IgD-negative memory B cell (primary cell): ENCODE data around the gene HEXA. TPM values are rescaled to one million over a fixed set of nuclear protein-coding genes. Genes with fewer than 3 reads are reported as not detected.
"Not testable (repeated sequence)": the region's sequence is repeated elsewhere in the genome, so short reads cannot be mapped to it uniquely, and the experiment has no call there.

Experiments
- H3K27ac Mint-ChIP-seq, 3 donors: one replicate each; pipeline ENCODE4 v1.8.0; 2020 to 2022; ENCODE audit warnings: mild to moderate bottlenecking in 3 of 3, mixed read lengths in 3 of 3, moderate library complexity in 1 of 3
- H3K27me3 Mint-ChIP-seq: one replicate; pipeline ENCODE4 v1.8.0; 2021; ENCODE audit warnings: mixed read lengths
- H3K36me3 Mint-ChIP-seq: one replicate; pipeline ENCODE4 v1.8.0; 2020; ENCODE audit warnings: mild to moderate bottlenecking, mixed read lengths
- H3K4me1 Mint-ChIP-seq, 3 donors: one replicate each; pipeline ENCODE4 v1.8.0; 2020 to 2022; ENCODE audit warnings: mixed read lengths in 3 of 3, mild to moderate bottlenecking in 1 of 3
- H3K4me3 Mint-ChIP-seq, 4 donors: one replicate each; pipeline ENCODE4 v1.8.0; 2020 to 2022; ENCODE audit warnings: mild to moderate bottlenecking in 4 of 4, mixed read lengths in 4 of 4, moderate library complexity in 3 of 4
- H3K9me3 Mint-ChIP-seq, 3 donors: one replicate each; pipeline ENCODE4 v1.8.0; 2020 to 2021; ENCODE audit warnings: mixed read lengths in 3 of 3, mild to moderate bottlenecking in 1 of 3
- polyA plus RNA-seq: library from polyadenylated mRNA; unstranded; fragments of 300-500 nt; fragmentation: Illumina TruSeq; gene quantifications from one replicate; pipeline ENCODE4 v1.2.3, GENCODE V29; 2021

The HEXA gene
- polyA plus RNA-seq: 102 TPM

DNA sequence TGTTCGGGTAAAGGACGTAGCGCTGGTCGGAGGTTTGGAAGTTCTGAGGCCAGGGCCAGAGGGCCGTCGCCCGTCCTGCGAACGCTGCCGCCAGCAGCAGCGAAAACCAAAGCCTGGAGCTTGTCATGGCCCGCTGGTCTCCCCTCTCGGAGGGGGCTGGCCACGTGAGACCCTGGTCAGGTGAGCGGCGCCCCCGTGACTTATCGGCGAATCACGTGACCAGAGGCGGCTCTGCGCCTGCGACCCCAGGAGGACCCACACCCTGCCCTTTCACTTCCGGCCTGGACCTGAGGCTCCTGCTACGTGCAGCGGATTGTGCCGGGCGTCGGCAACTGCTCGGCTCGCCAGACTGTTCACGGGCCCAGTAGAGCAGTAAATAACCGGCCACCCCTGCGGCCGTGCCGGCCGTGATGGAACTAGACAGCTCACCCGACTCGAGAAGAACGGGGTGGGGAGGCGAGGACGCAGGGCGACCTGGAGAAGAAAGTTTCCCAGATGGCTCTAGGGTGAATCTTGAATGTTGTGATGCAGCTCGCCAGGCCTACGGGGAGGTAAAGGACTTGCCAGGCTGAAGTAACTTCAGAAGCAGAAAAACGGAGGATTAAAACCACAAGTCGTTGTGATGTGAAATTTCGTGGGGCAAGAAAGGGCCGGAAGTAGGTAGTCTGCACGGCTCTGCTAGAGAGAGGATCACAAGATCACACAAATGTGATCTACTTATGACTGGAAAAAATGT is at the start of gene HEXA:
HEXA (minus strand) TSS at position 169 of the 736 bp plus-strand sequence; CDS start at position 127, 42 bp downstream.
- Mint-ChIP-seq H3K36me3 (peaks cover 4% of the 10 kb centered on the region), H3K4me1 (peaks cover 45 to 49% (median 45%) of the 10 kb centered on the region in 3 donors), H3K27ac (peak within 1 kb of the TSS; percentile 97 to 99 (median 98)), H3K9me3 (peaks cover 0 to 1% (median 0%) of the 10 kb centered on the region in 3 donors), H3K4me3 (peak within 1 kb of the TSS; percentile 91 to 100 (median 96)), H3K27me3 (no peaks in the 10 kb centered on the region)

DNA sequence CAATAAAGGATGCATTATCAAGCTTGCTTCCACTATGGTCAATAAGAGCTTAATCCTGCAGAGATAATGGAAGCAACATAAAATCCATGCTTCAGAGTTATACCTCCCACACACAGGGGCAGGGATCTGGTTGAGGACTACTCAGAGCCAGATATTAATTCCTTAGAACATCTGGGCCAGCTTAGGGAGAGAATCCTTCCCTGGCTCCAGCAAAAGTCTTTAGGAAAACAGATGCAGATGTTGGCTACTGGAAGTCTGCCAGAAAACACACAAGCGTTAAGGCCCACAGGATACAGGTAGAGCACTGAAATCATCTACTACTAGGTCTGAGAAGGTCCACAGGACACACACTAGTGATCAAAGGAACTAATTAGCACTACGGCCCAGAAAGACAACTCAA is 47.4 kb upstream of the HEXA start:
- H3K4me3 Mint-ChIP-seq: no peak overlapping the region
- H3K36me3 Mint-ChIP-seq: peaks cover 3% of the 10 kb centered on the region
- H3K27me3 Mint-ChIP-seq: no peaks in the 10 kb centered on the region
- H3K27ac Mint-ChIP-seq: no peak overlapping the region
- peaks cover 5 to 24% (median 8%) of the 10 kb centered on the region in 3 donors for H3K9me3 Mint-ChIP-seq
- peaks cover 2 to 4% (median 3%) of the 10 kb centered on the region in 3 donors for H3K4me1 Mint-ChIP-seq

DNA sequence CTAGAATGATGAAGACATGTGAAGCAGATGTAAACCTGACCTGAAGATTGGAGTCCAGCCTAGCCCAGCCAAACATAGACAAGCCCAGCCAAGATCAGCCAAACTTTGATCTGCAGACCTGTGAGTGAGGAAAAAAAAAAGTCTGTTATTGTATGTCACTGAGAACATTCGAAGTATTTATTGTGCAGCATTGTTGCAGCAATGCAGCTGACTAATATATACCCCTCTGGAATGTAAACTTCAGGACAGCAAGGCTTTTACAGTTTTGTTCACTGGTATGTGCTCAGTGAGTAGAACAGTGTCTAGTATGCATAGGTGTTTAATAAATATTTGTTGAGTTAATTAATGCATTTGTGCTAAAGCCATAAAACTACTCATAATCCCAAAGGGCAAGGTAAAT is 45.7 kb upstream of the HEXA start:
- Mint-ChIP-seq H3K9me3 (peaks cover 0 to 14% (median 8%) of the 10 kb centered on the region in 3 donors), H3K27ac (no peak overlapping the region), H3K36me3 (peaks cover 3% of the 10 kb centered on the region), H3K4me1 (peaks cover 2 to 4% (median 3%) of the 10 kb centered on the region in 3 donors), H3K27me3 (no peaks in the 10 kb centered on the region), H3K4me3 (no peak overlapping the region)

DNA sequence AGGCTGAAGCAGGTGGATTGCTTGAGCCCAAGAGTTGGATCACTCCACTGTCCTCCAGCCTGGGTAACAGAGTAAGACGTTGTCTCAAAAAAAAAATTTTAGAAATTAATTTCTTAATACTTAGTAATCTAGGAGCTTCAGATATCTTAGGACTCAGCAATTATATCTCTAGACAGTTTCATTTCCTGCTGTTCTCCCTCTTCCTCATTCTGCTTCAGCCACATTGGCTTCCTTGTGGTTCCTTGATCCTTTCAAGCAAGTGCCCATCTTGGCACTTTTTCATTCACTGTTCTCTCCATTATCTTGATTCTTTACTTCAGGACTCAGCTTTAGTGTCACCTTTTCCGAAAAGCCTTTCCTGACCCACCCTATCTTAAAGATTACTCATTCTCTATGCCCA is 44.8 kb upstream of the HEXA start:
- no peaks in the 10 kb centered on the region for H3K27me3 Mint-ChIP-seq
- H3K4me1 Mint-ChIP-seq: peaks cover 2 to 4% (median 3%) of the 10 kb centered on the region in 3 donors
- H3K36me3 Mint-ChIP-seq: peaks cover 3% of the 10 kb centered on the region
- no peak overlapping the region for H3K27ac Mint-ChIP-seq
- H3K9me3 Mint-ChIP-seq: peaks cover 0 to 10% (median 7%) of the 10 kb centered on the region in 3 donors
- H3K4me3 Mint-ChIP-seq: peak overlapping the region in 1 of 4 donors; percentile 30

DNA sequence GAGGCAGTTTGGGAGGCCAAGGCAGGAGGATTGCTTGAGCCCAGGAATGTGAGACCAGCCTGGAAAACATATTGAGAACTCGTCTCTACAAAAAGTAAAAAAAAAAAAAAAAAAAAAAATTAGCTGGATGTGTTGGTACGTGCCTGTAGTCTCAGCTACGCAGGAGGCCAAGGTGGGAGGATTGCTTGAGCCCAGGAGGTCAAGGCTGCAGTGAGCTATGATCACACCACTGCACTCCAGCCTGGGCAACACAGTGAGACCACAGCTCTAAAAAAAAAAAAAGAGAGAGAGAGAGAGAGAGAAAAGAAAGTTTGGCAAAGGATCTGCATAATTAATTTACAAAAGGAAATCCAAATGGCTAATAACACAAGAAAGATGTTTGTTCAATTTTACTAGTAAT is 44.0 kb upstream of the HEXA start:
- H3K27ac Mint-ChIP-seq, H3K4me3 Mint-ChIP-seq, H3K36me3 Mint-ChIP-seq, H3K27me3 Mint-ChIP-seq, H3K9me3 Mint-ChIP-seq, H3K4me1 Mint-ChIP-seq: not testable (repeated sequence)

DNA sequence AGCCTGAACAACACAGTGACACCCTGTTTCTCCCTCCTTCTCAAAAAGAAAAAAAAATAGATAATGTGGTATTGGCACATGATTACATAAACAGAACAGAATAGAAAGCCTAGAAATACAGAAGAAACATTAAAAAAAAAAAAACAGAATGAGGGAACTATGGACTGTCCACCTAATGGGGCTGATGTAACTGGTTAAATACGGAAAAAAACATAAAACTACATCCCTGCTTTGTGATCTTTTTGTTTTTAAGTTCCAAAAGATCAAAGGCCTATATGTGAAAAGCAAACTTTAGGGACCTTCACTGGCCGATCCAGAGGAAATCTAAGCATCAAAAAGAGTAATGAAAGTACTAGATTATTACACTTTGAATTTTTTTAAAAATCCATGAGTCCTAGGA is 39.5 kb upstream of the HEXA start:
- H3K9me3 Mint-ChIP-seq: peaks cover 0 to 4% (median 0%) of the 10 kb centered on the region in 3 donors
- H3K4me3 Mint-ChIP-seq: no peak overlapping the region
- no peaks in the 10 kb centered on the region for H3K36me3 Mint-ChIP-seq
- H3K4me1 Mint-ChIP-seq: no peaks in the 10 kb centered on the region
- H3K27me3 Mint-ChIP-seq: peaks cover 10% of the 10 kb centered on the region
- H3K27ac Mint-ChIP-seq: no peak overlapping the region

DNA sequence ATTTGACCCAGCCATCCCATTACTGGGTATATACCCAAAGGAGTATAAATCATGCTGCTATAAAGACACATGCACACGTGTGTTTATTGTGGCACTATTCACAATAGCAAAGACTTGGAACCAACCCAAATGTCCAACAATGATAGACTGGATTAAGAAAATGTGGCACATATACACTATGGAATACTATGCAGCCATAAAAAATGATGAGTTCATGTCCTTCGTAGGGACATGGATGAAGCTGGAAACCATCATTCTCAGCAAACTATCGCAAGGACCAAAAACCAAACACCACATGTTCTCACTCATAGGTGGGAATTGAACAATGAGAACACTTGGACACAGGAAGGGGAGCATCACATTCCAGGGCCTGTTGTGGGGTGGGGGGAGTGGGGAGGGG is 37.5 kb upstream of the HEXA start:
- not testable (repeated sequence) for H3K27ac Mint-ChIP-seq, H3K9me3 Mint-ChIP-seq, H3K36me3 Mint-ChIP-seq, H3K4me1 Mint-ChIP-seq, H3K4me3 Mint-ChIP-seq
- H3K27me3 Mint-ChIP-seq: peaks cover 12% of the 10 kb centered on the region

DNA sequence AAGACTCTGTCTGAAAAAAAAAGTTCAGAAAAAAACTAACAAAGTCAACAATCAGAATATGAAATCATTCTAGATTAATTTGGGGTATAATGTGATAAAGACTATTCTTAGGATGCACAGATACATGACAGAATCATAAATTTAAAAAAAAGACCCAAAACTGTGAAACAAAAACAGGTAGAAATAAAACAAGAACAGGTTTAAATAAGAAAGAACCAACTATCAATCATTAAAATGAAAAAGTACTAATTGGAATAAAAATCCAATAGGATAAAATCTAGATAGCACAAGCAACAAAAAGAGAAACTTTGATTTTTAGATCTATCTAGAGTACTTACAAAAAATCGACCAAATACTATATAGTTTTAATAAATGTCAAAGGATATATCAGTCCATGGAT is 35.7 kb upstream of the HEXA start:
- H3K4me1 Mint-ChIP-seq: no peaks in the 10 kb centered on the region
- H3K4me3 Mint-ChIP-seq: no peak overlapping the region
- H3K36me3 Mint-ChIP-seq: no peaks in the 10 kb centered on the region
- peaks cover 24% of the 10 kb centered on the region for H3K27me3 Mint-ChIP-seq
- H3K9me3 Mint-ChIP-seq: peaks cover 0 to 5% (median 0%) of the 10 kb centered on the region in 3 donors
- H3K27ac Mint-ChIP-seq: no peak overlapping the region

DNA sequence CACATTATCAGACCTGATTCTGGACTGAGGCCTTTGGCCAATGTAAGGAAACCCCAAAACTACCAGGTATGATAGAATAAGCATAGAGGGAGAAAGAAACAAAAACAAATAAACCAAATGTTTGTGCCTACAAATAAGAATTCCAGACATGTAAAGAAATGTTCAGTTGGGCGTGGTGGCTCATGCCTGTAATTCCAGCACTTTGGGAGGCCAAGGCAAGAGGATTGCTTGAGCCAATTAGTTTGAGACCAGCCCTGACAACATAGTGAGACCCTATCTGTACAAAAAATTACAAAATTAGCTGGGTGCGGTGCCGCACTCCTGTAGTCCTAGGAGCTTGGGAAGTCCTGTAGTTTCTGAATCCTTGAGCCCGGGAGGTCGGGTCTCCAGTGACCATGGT is 35.3 kb upstream of the HEXA start:
- Mint-ChIP-seq H3K4me3 (no peak overlapping the region), H3K27me3 (peaks cover 24% of the 10 kb centered on the region), H3K4me1 (no peaks in the 10 kb centered on the region), H3K27ac (no peak overlapping the region), H3K36me3 (no peaks in the 10 kb centered on the region), H3K9me3 (peaks cover 0 to 5% (median 0%) of the 10 kb centered on the region in 3 donors)

DNA sequence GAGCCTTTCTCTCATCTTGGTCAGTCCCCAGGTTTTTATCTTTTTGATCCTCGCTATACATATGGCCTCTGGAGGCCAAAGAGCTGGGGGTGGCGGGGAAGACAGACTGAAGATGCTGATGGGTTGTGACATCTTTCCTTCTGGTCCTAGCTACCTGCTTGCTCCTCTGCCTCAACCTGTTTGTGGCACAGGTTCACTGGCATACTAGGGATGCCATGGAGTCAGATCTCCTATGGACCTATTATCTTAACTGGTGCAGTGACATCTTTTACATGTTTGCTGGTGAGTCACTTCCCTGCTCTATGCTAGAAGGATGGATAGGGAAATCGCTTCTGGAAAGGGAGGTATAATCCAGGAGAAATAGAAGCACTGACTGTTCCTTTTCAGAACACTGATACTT is 31.1 kb upstream of the HEXA start:
- no peaks in the 10 kb centered on the region for H3K4me1 Mint-ChIP-seq
- peaks cover 0 to 2% (median 0%) of the 10 kb centered on the region in 3 donors for H3K9me3 Mint-ChIP-seq
- H3K27ac Mint-ChIP-seq: no peak overlapping the region
- peaks cover 47% of the 10 kb centered on the region for H3K27me3 Mint-ChIP-seq
- H3K4me3 Mint-ChIP-seq: no peak overlapping the region
- peaks cover 1% of the 10 kb centered on the region for H3K36me3 Mint-ChIP-seq

DNA sequence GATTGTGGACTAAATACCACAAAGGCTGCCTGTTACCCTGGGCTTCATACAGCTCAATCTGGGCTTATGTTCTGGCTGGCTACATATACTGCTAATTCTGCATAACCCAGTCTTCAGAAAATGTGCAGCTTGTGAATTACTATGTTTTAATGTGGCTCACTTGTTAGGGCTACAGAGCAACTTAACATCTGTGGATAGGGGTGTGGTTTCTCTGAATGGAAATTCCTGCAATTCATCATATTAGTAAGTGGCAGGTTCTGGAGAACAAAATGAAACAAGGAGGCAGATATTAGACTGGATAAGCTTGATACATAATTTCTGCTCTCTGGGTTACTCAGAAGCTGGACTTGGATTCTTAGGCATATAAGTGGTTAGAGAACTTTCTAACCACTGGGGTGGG is 29.0 kb upstream of the HEXA start:
- H3K36me3 Mint-ChIP-seq: peaks cover 1% of the 10 kb centered on the region
- no peaks in the 10 kb centered on the region for H3K4me1 Mint-ChIP-seq
- peaks cover 39% of the 10 kb centered on the region for H3K27me3 Mint-ChIP-seq
- H3K27ac Mint-ChIP-seq: no peak overlapping the region
- no peak overlapping the region for H3K4me3 Mint-ChIP-seq
- peaks cover 0 to 2% (median 0%) of the 10 kb centered on the region in 3 donors for H3K9me3 Mint-ChIP-seq

DNA sequence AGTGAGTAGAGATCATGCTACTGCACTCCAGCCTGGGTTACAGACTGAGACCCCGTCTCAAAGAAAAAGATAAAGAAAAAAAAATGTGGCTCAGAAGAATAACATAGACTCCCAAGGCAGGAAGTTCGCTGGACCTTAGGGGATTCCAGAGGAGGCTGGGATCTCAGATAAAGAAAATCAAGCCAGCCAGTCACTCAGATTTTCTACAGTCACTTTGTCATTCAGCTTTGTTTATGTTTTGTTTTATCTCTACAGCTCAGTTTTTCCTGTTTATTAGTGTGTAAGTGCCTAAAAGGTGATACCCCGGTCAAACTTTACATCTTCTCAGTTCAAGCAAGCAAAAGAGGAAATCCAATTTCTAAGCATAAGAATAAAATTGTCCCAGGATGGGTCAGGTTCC is 28.5 kb upstream of the HEXA start:
- Mint-ChIP-seq H3K27me3 (peaks cover 37% of the 10 kb centered on the region), H3K36me3 (peaks cover 1% of the 10 kb centered on the region), H3K27ac (no peak overlapping the region), H3K4me3 (no peak overlapping the region), H3K4me1 (no peaks in the 10 kb centered on the region), H3K9me3 (no peaks in the 10 kb centered on the region)

DNA sequence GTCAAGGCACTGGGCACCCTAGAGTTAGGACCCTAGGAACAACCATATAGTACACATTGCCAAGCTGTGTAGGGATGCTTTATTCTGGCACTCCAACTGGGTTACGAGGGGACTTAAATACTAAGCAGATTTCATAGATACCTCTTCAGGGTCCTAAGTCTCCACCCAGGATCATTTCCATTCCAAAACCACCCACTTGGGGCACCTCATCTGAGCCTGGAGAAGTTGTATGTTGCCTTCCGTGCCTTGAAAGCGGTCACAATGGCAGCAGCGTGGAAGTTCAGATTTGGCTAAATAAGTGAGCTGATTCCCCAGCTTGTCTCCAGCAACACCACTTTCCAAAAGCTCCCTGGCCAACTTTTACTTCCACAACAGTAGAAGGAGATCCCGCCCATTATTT is 26.9 kb upstream of the HEXA start:
- no peaks in the 10 kb centered on the region for H3K9me3 Mint-ChIP-seq
- H3K27me3 Mint-ChIP-seq: peaks cover 35% of the 10 kb centered on the region

DNA sequence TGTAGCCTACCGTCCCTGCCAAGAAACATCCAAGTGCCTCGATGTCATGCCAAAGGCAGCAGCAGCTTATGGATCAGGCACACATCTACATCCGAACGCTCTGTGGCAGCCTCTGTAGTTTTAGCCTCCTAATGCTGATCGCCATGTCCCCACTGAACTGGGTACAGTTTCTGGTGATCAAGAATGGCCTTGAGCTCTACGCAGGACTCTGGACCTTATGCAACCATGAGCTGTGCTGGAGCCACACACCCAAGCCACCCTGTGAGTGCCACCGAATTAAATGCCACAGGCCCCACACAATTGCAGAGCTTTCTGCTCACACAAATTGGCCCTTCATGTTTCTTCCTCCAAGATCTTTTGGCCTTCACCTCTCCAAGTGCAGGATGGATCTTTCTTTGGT is 22.8 kb upstream of the HEXA start:
- no peak overlapping the region for H3K4me3 Mint-ChIP-seq
- no peaks in the 10 kb centered on the region for H3K4me1 Mint-ChIP-seq
- peaks cover 15% of the 10 kb centered on the region for H3K27me3 Mint-ChIP-seq
- no peaks in the 10 kb centered on the region for H3K9me3 Mint-ChIP-seq
- H3K27ac Mint-ChIP-seq: peak overlapping the region in 1 of 3 donors; percentile 67
- no peaks in the 10 kb centered on the region for H3K36me3 Mint-ChIP-seq

More for the DNA sequence above, 26.9 kb upstream of the HEXA start:
- no peaks in the 10 kb centered on the region for H3K4me1 Mint-ChIP-seq
- H3K27ac Mint-ChIP-seq: no peak overlapping the region
- peaks cover 1% of the 10 kb centered on the region for H3K36me3 Mint-ChIP-seq
- H3K4me3 Mint-ChIP-seq: no peak overlapping the region

DNA sequence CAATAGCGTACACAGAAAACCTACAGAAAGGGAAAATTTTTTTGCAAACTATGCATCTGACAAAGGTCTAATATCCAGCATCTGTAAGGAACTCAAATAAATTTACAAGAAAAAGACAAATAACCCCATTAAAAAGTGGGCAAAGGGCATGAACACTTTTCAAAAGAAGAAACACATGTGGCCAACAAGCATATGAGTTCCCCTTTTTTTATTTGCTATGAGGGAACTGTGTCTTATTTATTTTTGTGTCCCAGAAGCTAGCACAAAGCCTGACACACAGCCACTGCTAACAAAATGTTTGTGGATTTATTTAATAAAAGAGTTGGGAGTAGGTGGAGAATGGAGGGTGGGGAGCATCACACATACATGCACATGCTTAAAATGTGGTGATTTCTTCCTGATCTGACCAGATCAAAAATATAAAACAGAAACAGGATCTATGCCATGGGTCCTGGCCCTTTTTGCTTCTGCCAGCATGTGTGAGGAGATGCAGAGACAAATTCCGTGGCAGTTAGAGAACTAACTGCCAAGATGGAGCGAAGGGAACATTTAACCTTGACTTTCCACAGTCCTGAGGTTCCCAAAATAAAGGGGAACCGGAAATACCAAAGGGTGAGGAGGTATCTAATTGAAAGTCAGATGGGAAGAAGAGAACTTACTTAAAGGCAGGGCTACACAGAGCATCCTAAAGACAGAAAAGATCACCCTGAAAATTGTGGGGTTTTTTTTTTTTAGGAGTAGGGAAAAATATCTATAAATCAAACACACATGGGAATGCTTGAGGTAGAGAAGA is 22.2 kb upstream of the HEXA start, which contains the start of gene TMEM202:
TMEM202 (plus strand) TSS at position 510 of the 793 bp plus-strand sequence; CDS start at position 532, 22 bp downstream.
- H3K4me3 Mint-ChIP-seq: no peak within 1 kb of the TSS
- peak within 1 kb of the TSS in 1 of 3 donors; percentile 67 for H3K27ac Mint-ChIP-seq
- H3K27me3 Mint-ChIP-seq: peaks cover 9% of the 10 kb centered on the region
- H3K36me3 Mint-ChIP-seq: no peaks in the 10 kb centered on the region
- H3K4me1 Mint-ChIP-seq: no peaks in the 10 kb centered on the region
- H3K9me3 Mint-ChIP-seq: no peaks in the 10 kb centered on the region
